HCT116 (cell line): ENCODE data around the gene LINS1.

Source experiments
- CTCF ChIP-seq, 3 experiments: fragments of 200-600 bp in 1 of 3; sonication (generic) in 1 of 3; IDR thresholded peaks in 2 of 3; conservative IDR thresholded peaks in 1 of 3; 2 replicates each; pipeline ENCODE4 v1.5.1; 2012 to 2017; ENCODE audit warnings: low read depth in 2 of 3, low read length in 2 of 3, antibody characterized with exemption in 1 of 3, borderline replicate concordance in 1 of 3, control low read depth in 1 of 3, mild to moderate bottlenecking in 1 of 3, mixed read lengths in 1 of 3, mixed run types in 1 of 3, moderate library complexity in 1 of 3; ENCODE audit not compliant: insufficient read depth in 1 of 3
- EGR1 ChIP-seq: IDR thresholded peaks from 2 replicates; pipeline ENCODE4 v1.6.1; 2012; ENCODE audit warnings: low read depth
- EZH2 ChIP-seq: fragments of 200-600 bp; sonication (generic); IDR thresholded peaks from 2 replicates; pipeline ENCODE4 v1.6.1; 2017; ENCODE audit warnings: antibody characterized with exemption, mixed run types
- EZH2phosphoT487 ChIP-seq: fragments of 200-600 bp; IDR thresholded peaks from 2 replicates; pipeline ENCODE4 v1.6.1; 2018; ENCODE audit warnings: antibody characterized with exemption, borderline replicate concordance
- FOSL1 ChIP-seq: IDR thresholded peaks from 2 replicates; pipeline ENCODE4 v1.6.1; 2012; ENCODE audit warnings: low read depth
- POLR2A ChIP-seq: IDR thresholded peaks from 2 replicates; pipeline ENCODE4 v1.7.0; 2011; ENCODE audit warnings: borderline replicate concordance; ENCODE audit not compliant: insufficient read depth, insufficient read length; ENCODE audit errors: extremely low read depth
- POLR2AphosphoS5 ChIP-seq: IDR thresholded peaks from 2 replicates; pipeline ENCODE4 v1.6.1; 2011; ENCODE audit warnings: mild to moderate bottlenecking, low read depth, low read length, moderate library complexity
- ZBTB33 ChIP-seq: IDR thresholded peaks from 2 replicates; pipeline ENCODE4 v1.6.1; 2011; ENCODE audit warnings: mild to moderate bottlenecking, low read length, moderate library complexity; ENCODE audit not compliant: insufficient replicate concordance; ENCODE audit errors: extremely low read depth
- TF ChIP-seq, protein P1 (sequence below): IDR thresholded peaks from 2 replicates; pipeline ENCODE4 v1.6.1; 2012; ENCODE audit warnings: low read depth
- TF ChIP-seq, protein P2 (sequence below): IDR thresholded peaks from 2 replicates; pipeline ENCODE4 v1.6.1; 2012

- TF ChIP-seq FOSL1, result no peak
- no peak for TF ChIP-seq CTCF (IDR thresholded peaks at IDR 0.05 in 2 of 3, conservative IDR thresholded peaks at IDR 0.05 in 1 of 3; ENCODE audit: borderline replicate concordance in 1 of 3, insufficient read depth in 1 of 3, low read depth in 2 of 3, low read length in 2 of 3)
- no peak for TF ChIP-seq EZH2phosphoT487
- TF ChIP-seq POLR2A, result no peak
- no peak for TF ChIP-seq EZH2
- TF ChIP-seq, protein P1, sequence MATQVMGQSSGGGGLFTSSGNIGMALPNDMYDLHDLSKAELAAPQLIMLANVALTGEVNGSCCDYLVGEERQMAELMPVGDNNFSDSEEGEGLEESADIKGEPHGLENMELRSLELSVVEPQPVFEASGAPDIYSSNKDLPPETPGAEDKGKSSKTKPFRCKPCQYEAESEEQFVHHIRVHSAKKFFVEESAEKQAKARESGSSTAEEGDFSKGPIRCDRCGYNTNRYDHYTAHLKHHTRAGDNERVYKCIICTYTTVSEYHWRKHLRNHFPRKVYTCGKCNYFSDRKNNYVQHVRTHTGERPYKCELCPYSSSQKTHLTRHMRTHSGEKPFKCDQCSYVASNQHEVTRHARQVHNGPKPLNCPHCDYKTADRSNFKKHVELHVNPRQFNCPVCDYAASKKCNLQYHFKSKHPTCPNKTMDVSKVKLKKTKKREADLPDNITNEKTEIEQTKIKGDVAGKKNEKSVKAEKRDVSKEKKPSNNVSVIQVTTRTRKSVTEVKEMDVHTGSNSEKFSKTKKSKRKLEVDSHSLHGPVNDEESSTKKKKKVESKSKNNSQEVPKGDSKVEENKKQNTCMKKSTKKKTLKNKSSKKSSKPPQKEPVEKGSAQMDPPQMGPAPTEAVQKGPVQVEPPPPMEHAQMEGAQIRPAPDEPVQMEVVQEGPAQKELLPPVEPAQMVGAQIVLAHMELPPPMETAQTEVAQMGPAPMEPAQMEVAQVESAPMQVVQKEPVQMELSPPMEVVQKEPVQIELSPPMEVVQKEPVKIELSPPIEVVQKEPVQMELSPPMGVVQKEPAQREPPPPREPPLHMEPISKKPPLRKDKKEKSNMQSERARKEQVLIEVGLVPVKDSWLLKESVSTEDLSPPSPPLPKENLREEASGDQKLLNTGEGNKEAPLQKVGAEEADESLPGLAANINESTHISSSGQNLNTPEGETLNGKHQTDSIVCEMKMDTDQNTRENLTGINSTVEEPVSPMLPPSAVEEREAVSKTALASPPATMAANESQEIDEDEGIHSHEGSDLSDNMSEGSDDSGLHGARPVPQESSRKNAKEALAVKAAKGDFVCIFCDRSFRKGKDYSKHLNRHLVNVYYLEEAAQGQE, result no peak
- TF ChIP-seq POLR2AphosphoS5, result no peak
- TF ChIP-seq, protein P2, sequence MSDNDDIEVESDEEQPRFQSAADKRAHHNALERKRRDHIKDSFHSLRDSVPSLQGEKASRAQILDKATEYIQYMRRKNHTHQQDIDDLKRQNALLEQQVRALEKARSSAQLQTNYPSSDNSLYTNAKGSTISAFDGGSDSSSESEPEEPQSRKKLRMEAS, result no peak; the same call in 1 of the 2 replicates
- no peak for TF ChIP-seq ZBTB33
- no peak for TF ChIP-seq EGR1
Observed at GRCh38 chr15:100601617-100602063, 344 bp downstream of the LINS1 start.
